ENCODE data around the gene SMAGP.

DNA sequence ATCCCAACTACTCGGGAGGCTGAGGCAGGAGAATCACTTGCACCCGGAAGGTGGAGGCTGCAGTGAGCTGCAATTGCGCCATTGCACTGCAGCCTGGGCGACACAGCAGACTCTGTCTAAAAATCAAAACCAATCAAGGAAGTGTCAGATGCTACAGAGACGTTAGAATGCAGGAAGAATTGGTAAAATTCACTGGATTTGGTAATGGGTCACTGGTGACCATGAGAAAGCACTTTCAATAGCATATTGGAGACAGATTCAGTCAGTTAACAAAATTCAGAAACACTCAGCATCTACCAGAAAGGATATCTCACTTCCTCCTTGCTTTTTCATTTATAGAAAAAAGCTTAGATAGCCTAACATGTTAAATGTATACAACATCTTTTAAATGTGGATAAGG lies 36.3 kb upstream of the SMAGP start:
- no peak for TF ChIP-seq POLR2AphosphoS5 (IDR thresholded peaks at IDR 0.05; ENCODE audit: borderline replicate concordance, low read depth, low read length)
- no peak for TF ChIP-seq EZH2 (IDR thresholded peaks at IDR 0.05)
- TF ChIP-seq FOXP2 (optimal IDR thresholded peaks at IDR 0.05; ENCODE audit: control extremely low read depth, extremely low read length, insufficient read depth) = no peak
